Bronchial epithelial cell (primary cell): ENCODE results near the gene SSR4. TPM values are rescaled to one million over a fixed set of nuclear protein-coding genes. Genes with fewer than 3 reads are reported as not detected.

Experiments used
- DNase-seq: peaks from one replicate; pipeline ENCODE4 v3.0.0-alpha.2; 2010; ENCODE audit warnings: low read depth
- FAIRE-seq: peaks from 2 replicates; lab custom pipeline; 2011; peaks lifted over from hg19 to GRCh38; lab: Jason Lieb, UNC
- H3K27me3 ChIP-seq: 2 replicates; pipeline ENCODE4 v1.5.1; 2011; ENCODE audit warnings: low read length; ENCODE audit not compliant: control insufficient read depth, insufficient read depth
- H3K36me3 ChIP-seq: 2 replicates; pipeline ENCODE4 v1.5.1; 2011; ENCODE audit warnings: low read length; ENCODE audit not compliant: control insufficient read depth, insufficient read depth
- H3K4me3 ChIP-seq: 2 replicates; pipeline ENCODE4 v1.5.1; 2011; ENCODE audit warnings: mild to moderate bottlenecking, low read depth, low read length, control low read depth
- CTCF ChIP-seq: IDR thresholded peaks from 2 replicates; pipeline ENCODE4 v1.5.1; 2011; ENCODE audit warnings: mild to moderate bottlenecking, moderate library complexity, low read length, control low read depth, inconsistent platforms; ENCODE audit not compliant: insufficient read depth, severe bottlenecking
- total RNA-seq: library from RNA; depleted of rRNA; stranded (reverse); fragments of >200 nt; gene quantifications from 2 replicates; pipeline ENCODE4 v1.2.1, GENCODE V29; 2014

The SSR4 gene
- total RNA-seq, 1 donor from 2014 or later: 136 TPM

- Histone ChIP-seq H3K4me3 (no peak overlapping the region), H3K36me3 (no peaks in the 10 kb centered on the region), H3K27me3 (no peaks in the 10 kb centered on the region)
- FAIRE-seq: no peak
- TF ChIP-seq CTCF: no peak
- DNase-seq: no peak
These were observed 32.6 kb upstream of the SSR4 start for GRCh38 chrX:153761863-153762262.

GRCh38 chrX:153762626-153763173, 31.8 kb upstream of the SSR4 start:
- Histone ChIP-seq H3K36me3 (no peaks in the 10 kb centered on the region), H3K4me3 (no peak overlapping the region), H3K27me3 (no peaks in the 10 kb centered on the region)
- no peak for DNase-seq
- TF ChIP-seq CTCF: no peak
- no peak for FAIRE-seq

GRCh38 chrX:153763298-153763932, 31.1 kb upstream of the SSR4 start:
- no peak for TF ChIP-seq CTCF
- Histone ChIP-seq H3K36me3 (peaks cover 1% of the 10 kb centered on the region), H3K4me3 (no peak overlapping the region), H3K27me3 (no peaks in the 10 kb centered on the region)
- DNase-seq (no peak), FAIRE-seq (no peak)

- H3K27me3 ChIP-seq: no peaks in the 10 kb centered on the region
- DNase-seq (peak; percentile 68), FAIRE-seq (no peak)
- peak; percentile 86 for TF ChIP-seq CTCF
- H3K36me3 ChIP-seq: peaks cover 3% of the 10 kb centered on the region
- peak within 1 kb of the TSS; percentile 52 for H3K4me3 ChIP-seq
These were observed 30.3 kb upstream of the SSR4 start, which contains the start of gene PLXNB3 for GRCh38 chrX:153763989-153764755. Gene PLXNB3 (plus strand): TSS chrX:153764249. CDS start chrX:153765536, 1,287 bp downstream.

- H3K27me3 ChIP-seq: no peaks in the 10 kb centered on the region
- DNase-seq (no peak), FAIRE-seq (no peak)
- peak overlapping the region; percentile 52 for H3K4me3 ChIP-seq
- H3K36me3 ChIP-seq: peaks cover 4% of the 10 kb centered on the region
- TF ChIP-seq CTCF: no peak
These were observed 29.7 kb upstream of the SSR4 start for GRCh38 chrX:153764786-153765137.
